ENCODE measurements around the gene PRR23E.

PRR23E gene

DNA sequence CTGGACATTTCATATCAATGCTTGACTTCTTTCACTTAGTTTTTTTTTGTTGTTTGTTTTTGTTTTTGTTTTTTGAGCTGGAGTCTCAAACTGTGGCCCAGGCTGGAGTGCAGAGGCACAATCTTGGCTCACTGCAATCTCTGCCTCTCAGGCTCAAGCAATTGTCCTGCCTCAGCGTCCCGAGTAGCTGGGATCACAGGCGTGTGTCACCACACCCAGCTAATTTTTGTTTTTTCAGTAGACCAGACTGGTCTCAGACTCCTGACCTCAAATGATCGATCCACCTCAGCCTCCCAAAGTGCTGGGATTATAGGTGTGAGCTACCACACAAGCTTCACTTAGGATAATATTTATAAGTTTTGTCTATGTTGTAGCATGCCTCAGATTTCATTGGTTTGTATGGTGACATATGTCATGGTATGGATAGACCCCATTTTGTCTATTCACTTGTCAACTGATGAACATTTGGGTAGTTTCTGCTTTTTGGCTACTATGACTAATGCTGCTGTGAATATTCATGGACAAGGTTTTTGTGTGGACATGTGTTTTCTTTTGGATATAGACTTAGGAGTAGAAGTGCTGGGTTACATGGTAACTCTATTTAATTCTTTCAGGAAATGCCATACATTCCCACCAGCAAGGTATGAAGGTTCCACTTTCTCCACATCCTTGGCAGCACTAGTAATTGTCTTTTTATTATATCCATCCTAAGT is 6.8 kb upstream of the PRR23E start:
- no peak for DNase-seq

DNA sequence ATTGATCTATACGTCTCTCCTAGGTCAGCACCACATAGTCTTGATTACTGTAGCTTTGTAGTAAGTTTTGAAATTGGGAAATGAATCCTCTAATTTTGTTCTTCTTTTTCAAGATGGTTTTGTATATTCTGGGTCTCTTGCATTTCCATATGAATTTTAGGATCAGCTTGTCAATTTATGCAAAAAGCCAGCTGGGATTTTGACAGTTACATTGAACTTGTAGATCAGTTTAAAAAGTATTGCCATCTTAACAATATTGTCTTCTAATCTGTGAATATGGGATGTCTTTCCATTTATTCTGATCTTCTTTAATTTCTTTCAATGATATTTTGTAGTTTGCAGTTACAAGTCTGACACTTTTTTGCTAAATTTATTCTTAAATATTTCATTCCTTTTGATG is 5.6 kb upstream of the PRR23E start:
- no peak for DNase-seq

DNA sequence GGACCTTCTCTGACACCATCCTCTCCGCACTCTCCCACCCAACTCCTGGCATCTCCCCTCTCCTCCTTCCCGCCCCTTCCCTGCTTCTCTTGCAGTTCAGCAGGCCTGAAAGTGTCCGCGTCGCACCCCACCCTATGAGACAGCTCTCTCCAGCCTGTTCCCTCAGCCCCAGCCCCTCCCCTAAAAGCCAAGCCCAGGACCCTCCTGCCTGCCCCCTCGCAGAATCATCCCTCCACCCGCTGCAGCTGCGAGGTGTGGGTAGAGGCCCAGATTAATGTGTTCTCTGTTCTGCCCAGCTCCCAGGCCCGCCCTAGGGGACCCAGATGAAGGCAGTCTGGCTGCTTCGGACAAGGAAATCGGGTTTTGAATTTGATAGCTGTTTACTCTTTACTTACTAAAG is 410 bp downstream of the PRR23E start:
- no peak for DNase-seq

DNA sequence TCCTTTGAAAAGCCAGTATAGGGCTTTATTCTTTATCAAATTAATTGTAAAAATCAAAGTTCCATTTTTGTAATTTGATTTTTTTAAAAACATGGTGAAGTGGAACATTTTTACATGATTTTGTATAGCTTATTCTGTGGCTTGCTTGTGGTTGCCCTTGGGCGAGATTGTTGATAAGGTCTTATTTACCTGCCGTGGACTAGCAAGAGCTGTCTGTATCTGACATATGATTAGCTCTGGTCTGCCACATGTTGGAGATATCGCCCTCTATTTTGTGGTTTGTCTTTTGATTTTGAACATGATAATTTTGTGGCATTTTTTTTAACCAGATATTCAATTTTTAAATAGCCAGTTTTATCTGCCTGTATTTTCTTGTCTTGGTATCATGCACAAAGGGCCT is 844 bp downstream of the PRR23E start:
- no peak for DNase-seq

DNA sequence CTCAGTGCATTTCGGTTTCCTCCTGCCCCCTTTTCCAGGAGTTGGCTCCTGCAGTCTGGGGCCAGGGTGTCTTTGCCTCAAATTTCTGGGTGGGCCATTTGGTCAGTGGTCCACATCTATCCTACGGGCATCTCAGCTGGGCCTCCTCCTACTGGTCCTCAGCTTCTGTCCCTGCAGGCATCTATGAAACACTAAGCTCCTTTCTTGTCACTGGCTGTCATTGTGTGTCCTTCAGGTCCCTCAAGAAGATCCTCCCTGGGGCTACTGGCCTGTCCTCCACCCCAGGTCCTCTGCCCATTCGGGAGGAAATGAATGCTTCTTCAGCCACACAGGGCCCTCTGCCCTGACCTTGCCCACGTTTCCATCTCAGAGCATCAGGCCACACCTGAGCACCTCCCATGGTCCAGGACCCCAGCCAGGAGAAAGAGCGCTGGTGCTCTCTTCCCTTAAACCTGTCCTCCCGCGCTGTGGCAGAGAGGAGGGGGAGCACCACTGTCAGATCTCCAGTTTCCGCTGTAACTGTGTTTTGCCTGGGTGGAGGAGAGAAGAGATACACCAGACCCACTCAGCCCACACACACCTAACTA is 1.8 kb downstream of the PRR23E start:
- DNase-seq, result no peak

DNA sequence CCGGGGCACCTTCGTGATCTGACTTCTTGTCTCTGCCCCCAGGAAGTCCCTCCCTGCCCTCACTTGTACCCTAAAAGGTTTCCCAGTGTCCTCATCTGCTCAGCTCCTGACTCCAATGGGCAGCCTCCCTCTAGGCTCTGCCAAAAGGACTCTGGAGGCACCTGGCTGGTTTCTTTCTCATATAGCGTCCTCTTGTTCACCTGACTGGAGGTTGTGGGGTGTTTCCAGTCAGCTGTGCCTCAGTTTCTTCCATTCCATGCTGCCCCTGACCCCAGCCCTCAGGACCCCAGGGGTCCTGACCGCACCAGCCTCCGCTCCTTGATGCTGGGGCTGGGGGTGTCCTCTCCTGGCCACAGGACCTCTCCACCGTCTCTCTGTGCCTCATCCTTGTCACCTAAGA is 2.5 kb downstream of the PRR23E start:
- no peak for DNase-seq

DNA sequence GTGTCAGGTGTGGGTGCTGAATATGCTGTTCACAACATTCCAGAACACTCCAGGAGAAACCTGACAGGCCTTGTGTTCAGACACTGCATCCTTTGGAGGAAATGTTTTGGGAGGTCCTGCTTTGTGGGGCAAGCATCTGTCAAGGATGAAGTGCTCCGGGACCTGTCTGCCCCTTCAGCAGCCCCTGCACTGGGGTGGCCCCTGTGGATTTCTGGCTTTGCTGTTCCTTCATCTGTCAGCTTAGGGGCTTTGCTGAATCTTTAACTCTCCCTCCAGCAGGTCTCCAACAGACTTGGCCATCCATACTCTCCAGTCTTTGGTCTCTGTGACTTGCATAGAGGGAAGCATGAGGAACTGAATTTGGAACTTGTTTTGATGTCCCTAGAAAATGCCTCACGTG is 3.1 kb downstream of the PRR23E start:
- no peak for DNase-seq

DNA sequence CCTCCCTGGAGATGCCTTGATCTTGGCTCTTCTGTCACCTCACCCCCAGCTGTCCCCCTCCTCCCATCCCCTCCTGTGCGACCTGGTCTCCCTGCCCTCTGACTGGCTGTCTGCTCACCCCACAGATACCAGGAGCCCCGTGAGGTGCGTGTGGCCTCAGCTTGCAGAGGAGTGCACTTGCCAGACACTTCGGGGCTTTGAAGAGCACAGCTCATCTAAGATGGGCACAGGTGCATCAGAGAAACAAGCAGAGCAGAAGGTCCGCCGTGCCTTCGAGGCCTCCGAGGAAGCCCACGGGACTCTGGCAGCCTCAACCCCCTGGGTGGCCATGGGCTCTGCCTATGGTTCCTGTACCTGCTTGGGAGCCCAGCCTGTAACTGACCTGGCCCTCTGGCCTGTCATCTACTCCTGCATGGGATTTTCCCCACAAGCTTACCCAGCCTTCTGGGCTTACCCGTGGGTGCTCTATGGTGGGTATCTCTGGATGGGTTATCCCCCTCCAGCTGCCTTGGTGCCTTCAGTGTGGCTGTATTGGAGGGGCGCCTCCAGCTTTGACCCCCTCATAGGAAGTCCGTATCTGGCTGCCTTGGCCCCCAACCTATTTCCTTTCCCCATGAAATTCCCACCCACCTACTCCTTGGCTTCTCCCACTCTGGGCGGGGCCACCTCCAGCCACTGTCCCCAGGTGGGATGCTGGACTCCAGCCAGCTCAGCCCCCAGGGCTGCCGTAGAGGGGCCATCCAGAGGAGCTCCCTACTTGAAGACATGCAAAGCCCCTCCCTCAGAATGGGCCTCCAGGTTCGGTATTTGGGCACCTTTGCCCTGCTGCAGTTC is 3.8 kb downstream of the PRR23E start:
- DNase-seq, result no peak

DNA sequence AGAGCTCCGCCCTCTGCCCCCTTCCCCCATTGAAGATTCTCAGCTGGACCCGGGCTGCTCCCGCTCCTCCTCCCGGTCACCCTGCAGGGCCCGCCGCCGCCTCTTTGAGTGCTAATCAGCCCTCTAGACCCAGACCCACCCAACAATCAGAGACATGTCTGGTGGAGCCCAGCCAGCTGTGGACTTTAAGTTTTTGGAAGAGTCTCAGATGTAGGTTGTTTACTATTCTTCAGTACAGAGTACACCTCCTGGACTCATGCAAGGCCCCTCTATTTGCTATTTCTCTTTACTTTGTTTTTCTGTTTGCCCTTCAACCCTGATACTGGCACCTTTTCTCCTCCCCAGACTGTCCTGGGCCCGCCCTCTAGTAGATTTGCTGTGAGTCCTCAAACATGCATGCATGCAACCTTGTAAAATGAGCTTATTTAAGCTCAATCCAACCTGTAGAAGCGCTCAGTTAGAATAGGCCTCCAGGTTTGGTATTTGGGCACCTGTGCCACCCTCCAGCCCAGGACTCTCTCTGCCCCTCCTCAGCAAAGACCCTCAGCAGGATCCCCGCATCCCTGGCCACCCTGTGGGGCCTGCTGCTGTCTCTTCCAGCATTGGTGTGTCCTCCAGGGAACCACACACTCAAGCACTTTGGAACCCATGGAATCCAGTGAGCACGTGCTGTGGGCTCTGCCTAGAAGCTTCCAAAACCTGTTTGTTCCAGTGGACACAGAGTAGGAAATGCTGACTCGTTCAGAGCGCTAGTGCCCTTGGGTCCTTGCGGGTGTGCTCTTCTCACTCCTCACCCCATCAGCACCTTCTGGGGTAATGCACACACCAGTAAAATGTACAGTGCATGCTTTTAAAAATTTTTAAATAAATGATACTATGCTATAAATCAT is 4.6 kb downstream of the PRR23E start:
- no peak for DNase-seq

DNA sequence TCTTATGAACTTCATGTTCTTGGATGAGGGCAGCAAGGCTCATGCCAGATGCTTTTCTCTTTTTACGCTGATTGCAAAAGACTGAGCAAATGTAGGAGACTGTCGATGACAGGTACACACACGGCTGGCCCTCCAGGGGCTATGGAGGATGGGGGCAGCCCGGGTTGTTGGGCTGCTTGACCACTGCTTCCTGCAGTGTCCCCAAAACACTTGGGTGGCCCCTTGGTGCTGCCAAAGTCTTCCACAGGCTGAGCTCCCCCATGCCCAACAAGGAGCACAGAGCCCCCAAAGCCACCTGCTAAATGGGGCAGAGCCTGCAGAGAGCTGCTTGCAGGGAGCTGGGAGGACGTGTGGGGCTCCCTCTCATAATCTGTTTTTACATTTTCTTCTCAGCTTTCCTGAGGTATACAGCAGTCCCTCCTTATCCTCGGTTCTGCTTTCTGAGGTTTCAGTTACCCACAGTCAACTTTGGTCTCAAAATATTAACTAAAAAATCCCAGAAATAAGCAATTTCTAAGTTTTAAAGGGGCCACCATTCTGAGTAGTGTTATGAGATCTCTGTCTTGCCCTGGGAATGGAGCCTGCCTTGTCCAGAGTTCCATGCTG is 7.3 kb downstream of the PRR23E start:
- no peak for DNase-seq

DNA sequence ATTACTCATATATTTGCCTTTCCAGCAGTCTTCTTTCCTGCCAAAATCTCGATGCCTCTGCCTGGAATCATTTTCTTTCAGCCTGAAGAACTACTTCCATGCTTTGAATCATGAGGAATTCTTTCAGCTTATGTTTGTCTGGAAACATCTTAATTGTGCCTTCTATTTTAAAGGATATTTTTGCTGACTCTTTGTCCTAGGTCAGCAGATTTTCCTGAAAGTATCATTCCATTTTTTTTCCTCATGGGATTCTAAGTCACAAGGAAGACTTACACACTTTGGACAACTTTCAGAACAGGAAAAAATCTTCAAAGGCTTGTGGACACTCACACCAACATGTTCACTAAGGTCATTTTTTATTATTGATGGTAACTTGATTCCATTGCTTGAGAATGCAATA is 10.1 kb downstream of the PRR23E start:
- no peak for DNase-seq

DNA sequence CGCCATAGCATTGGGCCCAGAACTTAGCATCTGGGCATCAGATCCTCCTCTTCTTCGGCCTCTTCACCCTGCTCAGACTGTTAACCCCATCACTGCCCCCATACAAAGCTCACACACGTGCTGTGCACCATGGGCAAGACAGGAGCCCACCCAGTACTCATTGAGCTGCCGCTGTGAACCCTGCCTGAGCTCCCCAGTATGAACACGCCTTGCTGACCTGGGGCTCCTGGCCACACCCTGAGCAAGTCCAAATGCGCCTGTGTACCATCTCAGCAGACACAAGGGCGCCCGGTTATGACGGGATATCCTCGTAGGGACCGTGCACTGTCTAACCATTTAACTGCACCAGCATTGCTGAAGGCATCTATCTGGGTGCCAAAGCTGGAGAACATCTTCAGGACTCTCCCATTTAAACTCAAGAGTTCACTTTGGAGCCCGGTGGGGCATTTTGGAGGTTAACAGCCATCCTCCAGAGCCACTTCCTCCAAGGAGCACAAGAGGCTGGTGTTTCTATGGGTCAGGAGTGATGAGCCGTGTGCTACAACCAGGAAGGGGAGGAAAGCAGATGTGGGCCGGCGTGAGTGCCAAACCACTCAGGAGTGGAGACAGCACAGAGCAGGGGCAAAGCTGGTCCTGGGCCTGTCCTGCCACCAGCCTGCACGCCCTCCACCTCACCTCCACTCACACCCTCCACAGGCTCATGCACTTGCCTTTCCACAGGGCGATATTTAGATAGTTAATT is 12.1 kb downstream of the PRR23E start:
- DNase-seq, result no peak

DNA sequence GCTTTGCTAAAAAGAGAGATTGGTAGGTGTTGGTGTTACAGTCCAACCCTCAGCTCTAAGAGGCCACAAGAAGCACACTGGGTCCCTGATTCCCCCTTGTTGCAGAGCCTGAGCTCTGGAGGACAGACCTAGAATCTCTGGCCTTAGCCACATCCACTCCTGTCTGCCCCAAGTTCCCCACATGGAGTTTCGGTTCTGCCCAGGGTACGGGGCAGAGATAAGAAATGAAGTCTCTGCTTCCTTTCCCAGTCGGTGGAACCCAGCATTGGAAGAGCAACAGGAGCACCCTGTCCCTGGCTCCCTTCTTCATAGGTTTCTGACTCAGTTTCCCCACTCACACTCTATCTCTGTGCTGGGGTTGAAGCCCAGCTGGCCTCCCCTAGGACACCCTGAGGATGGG is 13.2 kb downstream of the PRR23E start:
- DNase-seq, result no peak

DNA sequence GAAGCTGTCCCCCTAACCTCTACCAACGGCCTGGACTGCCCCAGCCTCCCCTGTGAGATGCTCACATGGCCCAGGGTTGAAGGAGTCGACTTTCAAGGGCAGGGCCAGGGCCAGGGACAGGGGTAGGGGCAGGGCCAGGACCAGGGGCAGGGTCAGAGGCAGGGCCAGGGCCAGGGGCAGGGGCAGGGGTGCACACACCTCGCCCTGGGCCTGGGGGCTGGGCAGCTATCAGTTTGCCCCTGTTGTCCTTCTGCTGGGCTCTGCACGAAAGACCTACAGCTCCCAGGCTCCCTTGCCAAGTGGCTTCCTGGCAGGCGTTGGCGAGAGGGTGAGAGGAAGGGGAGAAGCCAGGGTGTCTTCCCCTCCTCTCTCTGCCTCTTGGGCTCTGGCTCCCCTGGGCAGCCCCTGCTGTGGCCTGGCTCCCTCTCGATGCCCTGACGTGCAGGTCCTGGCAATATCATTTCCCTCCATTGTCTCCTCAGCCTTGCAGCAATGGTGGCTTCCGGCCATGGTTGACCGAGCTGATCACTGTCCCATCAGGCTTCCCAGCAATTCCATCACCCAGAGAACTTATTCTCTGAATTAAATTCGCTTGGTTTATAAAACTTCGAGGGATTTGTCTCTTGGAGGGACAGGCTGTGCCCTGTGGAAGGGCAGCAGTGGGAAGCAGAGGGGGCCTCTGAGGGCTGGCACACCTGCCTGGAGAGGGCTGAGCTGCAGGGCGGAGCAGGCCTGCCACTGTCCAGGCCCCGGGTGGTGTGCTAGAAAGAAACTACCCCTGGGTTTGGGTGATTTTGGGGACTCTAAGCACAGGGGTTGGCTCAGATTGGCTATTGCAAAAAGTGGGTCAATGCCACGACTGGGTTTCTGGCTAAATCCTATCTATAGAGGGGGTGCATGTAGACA is 13.9 kb downstream of the PRR23E start:
- DNase-seq, result no peak

DNA sequence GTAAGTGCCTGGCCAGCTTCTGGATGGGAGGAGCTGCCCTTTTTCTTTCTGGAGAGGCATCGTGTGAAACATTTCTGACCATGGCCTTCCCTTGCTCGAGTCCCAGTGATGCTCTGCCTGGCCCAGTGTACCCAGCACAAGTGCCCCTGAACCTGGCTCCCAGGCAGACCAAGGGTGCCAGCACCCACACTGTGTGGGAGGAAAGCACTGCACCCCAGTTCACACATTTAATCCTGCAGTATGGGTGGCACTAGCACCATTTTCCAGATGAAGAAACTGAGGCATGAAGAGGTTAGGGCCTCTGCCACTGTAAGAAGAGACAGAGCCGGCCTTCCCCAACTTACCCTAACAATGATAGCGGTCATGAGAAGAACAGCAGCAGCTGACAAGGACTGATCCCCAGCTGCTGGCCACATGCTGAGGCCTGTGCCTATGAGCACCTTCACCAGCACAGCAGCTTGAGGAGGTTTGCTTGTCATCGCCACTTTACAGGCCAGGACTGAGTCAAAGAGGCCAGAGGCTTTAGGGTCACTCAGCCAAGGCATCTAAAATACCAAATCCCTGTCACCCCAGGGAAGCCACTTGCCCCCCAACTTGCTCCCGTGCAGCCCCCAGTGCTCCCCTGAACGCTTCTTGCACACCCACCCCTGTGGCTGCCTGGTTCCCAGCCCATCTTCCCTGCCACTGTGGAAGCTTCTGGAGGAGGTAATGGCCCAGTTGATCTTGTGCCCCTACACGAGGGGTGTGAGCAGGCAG is 15.0 kb downstream of the PRR23E start:
- no peak for DNase-seq

DNA sequence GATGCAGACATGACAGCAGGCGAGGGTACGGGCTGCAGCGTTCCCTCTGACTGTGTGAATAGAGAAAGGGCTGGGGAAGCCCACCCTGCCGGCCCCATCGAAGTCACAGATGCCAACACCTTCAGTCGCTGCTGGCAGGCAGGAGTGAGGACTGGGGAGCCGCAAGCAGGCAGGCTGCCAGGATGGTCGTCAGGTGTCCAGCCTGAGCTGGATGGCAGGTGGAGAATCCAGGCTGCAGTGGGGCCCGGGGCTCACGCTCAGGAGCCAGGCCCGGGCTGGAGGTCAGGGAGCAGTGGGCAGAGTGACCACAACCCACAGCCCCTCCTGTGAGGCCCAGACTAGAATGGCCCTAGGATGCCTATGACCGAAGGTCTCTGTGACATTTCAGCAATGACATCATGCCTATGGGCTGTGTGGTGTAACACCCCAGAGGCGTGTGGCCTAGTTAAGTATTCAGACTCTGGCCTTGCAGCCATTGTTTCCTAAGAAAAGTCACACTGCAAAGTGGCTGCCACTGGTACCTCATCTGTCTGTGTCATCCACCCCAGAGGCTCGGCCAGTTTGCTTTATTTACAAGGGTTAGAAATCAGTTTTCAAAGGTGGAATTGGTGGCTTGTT is 15.7 kb downstream of the PRR23E start:
- no peak for DNase-seq

DNA sequence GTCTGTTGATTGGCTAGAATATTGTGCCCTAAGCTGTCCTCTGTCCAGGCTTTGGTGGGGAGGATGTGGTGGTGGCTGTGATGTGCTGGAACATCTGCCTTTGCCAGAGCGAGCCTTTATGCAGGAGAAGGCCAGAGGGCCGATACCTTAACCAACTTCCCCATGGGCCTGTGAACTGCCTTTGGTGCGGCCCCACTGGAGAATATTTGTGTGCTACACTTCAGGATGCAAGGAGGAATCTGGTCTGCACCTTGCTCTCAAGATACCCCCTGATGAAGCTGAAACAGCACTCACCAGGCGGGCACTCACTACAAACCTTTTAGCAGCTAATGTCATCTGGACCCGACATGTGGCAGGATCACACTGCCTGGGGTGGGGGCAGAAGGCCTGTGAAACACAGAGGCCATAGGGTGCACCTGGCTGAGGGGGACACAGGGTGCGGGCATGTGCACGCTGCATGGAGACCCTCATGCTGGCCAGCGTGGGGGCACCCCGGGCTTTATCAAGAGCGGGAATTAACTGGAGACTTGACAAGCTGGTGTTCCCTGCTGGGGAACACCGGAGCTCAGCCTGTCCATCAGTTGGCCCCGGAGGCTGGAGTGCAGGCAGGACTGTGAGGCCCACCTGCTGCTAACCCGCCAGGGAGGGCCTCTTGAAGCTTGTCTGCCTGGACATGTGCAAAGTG is 16.4 kb downstream of the PRR23E start:
- no peak for DNase-seq

DNA sequence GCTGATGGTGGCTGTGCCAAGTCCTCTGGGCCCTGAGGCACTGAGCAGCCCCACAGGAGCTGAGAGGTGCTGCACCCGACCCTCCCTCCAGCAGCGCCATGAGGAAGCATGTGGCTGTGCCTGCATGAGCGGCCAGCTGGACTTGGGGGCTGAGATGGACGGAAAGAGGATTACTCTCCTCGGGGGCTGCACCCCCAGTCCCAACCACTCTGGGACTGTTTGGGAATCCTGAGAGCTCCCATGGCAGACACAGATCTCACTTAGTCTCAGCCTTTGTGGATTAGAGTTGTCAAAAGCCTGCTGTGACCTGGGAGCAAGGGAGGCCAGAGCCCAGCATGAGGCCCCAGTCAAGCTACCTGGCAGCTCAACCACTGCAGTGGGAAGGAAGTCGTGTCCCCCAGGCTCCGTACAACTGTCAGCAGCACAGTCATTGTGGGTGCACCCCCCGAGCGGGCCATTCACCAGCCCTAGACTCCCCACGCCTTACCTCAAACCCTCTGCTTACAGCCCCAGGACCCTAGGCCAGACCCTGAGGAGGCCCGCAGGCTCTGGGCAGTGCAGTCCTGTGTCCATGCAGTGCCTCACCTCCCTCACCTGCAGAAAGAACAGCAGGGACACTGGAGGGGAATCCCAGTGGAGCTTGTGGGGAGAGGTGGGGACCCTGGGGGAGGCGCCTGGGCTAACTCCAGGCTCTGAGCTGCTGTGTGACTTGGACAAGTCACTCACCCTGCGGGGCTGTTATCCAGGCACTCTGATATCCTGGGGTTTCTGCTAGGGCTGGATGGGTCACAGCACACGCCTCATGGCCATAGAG is 17.1 kb downstream of the PRR23E start:
- DNase-seq, result no peak
